Stomach (tissue), 9 donors: ENCODE data around the gene RCCD1. TPM values are rescaled to one million over a fixed set of nuclear protein-coding genes. Genes with fewer than 3 reads are reported as not detected.

Experiments
- DNase-seq, 2 donors: peaks; one replicate each; pipeline versions ENCODE4 v3.0.0 to v3.0.0-alpha.2; 2013 to 2019
- H3K27ac ChIP-seq, 5 donors: fragments of 200-600 bp in 4 of 5; sonication (generic) in 4 of 5; one replicate each; pipeline ENCODE4 v1.5.1; 2013 to 2019; ENCODE audit warnings: mild to moderate bottlenecking in 1 of 5, moderate library complexity in 1 of 5
- H3K27me3 ChIP-seq, 3 donors: fragments of 200-600 bp; sonication (generic); one replicate each; pipeline ENCODE4 v1.5.1; 2017 to 2019; ENCODE audit warnings: mixed run types in 1 of 3
- H3K36me3 ChIP-seq, 4 donors: fragments of 200-600 bp; sonication (generic); 1 replicate in 3 of 4; 2 replicates in 1 of 4; pipeline ENCODE4 v1.5.1; 2016 to 2019
- H3K4me1 ChIP-seq, 4 donors: fragments of 200-600 bp; sonication (generic); one replicate each; pipeline ENCODE4 v1.5.1; 2016 to 2019
- H3K4me3 ChIP-seq, 4 donors: fragments of 200-600 bp; sonication (generic) in 3 of 4; one replicate each; pipeline ENCODE4 v1.5.1; 2016 to 2019; ENCODE audit warnings: mild to moderate bottlenecking in 1 of 4
- H3K9me3 ChIP-seq, 4 donors: fragments of 200-600 bp; sonication (generic); one replicate each; pipeline ENCODE4 v1.5.1; 2016 to 2019
- EP300 ChIP-seq: sonication (generic); formaldehyde crosslinking; IDR thresholded peaks from one replicate; pipeline ENCODE4 v1.6.1; 2017; ENCODE audit warnings: antibody characterized with exemption
- POLR2A ChIP-seq, 4 donors: fragments of 450-650 bp; IDR thresholded peaks; one replicate each; pipeline ENCODE4 v1.6.1; 2016; ENCODE audit warnings: antibody characterized with exemption in 4 of 4, control low read depth in 2 of 4, mild to moderate bottlenecking in 1 of 4, moderate library complexity in 1 of 4
- POLR2AphosphoS5 ChIP-seq, 3 donors: sonication (generic); formaldehyde crosslinking; IDR thresholded peaks; one replicate each; pipeline ENCODE4 v1.6.1; 2016; ENCODE audit warnings: antibody characterized with exemption in 3 of 3
- WGBS, 5 donors: extraction: QIAGEN DNeasy Blood & Tissue Kit in 3 of 5; methylation state at CpG; one replicate each; pipeline versions ENCODE4 v1.1.5 to v1.1.7; 2013 to 2018; 5-methylcytosine and 5-hydroxymethylcytosine counted together
- intact Hi-C: fragments of 100-400 bp; cut with DNase I; formaldehyde crosslinking; loops from one replicate; pipeline ENCODE4 v1.15.1; 2023; ENCODE audit warnings: low total_unique reads
- polyA plus RNA-seq, 3 donors: library from polyadenylated mRNA; stranded (reverse); fragments of 200-250 nt; gene quantifications; one replicate each; pipeline ENCODE4 v1.2.3, GENCODE V29; 2013
- total RNA-seq, 5 donors: library from RNA; depleted of rRNA; stranded (reverse); fragments of >200 nt; gene quantifications; one replicate each; pipeline versions ENCODE4 v1.1.0 to v1.2.3, GENCODE V29; 2014 to 2016
- TF ChIP-seq, protein P1 (sequence below), 7 experiments: fragments of 450-650 bp in 4 of 7; fragments of 200-600 bp in 3 of 7; sonication (generic) in 3 of 7; IDR thresholded peaks; one replicate each; pipeline ENCODE4 v1.5.1; 2016 to 2019; ENCODE audit warnings: antibody characterized with exemption in 7 of 7, control low read depth in 2 of 7, mild to moderate bottlenecking in 1 of 7
- donor health status: healthy with polysubstance abuse.
- donor health status: Bipolar disorder and iron deficiency.
- donor health status: healthy.

Gene RCCD1
- total and polyA plus RNA-seq, 8 donors: 2.2 to 98.5 (median 7.7) TPM

DNA sequence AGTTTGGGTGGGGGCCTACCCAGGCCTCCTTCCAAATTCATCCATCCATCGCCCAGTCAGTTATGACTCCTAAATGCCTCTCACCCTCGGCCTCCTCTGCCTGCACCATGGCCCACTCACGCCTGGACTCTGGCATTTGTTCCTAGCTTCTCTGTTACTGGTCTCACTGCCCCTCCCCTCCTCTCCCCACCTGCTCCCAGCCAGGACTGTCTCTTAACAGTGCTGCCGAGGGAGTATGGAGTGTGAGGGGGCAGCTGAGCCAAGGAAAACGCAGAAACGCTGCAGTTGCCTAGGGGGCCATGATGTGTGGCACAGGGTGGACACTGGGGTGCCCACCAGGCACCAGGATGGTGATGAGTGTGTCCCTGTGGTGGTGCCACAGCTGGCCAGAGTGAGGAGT is 3.1 kb downstream of the RCCD1 start:
- Histone ChIP-seq H3K27me3 (no peaks in the 10 kb centered on the region), H3K36me3 (peaks cover 15 to 46% (median 42%) of the 10 kb centered on the region in 4 donors), H3K27ac (peak overlapping the region in 2 of 5 donors; percentile 79 to 97), H3K4me1 (peaks cover 14 to 53% (median 35%) of the 10 kb centered on the region in 4 donors), H3K4me3 (peak overlapping the region; percentile 60 to 76 (median 63)), H3K9me3 (no peaks in the 10 kb centered on the region)
- peak in 1 of 2 donors; percentile 28 for DNase-seq
- TF ChIP-seq, protein P1, sequence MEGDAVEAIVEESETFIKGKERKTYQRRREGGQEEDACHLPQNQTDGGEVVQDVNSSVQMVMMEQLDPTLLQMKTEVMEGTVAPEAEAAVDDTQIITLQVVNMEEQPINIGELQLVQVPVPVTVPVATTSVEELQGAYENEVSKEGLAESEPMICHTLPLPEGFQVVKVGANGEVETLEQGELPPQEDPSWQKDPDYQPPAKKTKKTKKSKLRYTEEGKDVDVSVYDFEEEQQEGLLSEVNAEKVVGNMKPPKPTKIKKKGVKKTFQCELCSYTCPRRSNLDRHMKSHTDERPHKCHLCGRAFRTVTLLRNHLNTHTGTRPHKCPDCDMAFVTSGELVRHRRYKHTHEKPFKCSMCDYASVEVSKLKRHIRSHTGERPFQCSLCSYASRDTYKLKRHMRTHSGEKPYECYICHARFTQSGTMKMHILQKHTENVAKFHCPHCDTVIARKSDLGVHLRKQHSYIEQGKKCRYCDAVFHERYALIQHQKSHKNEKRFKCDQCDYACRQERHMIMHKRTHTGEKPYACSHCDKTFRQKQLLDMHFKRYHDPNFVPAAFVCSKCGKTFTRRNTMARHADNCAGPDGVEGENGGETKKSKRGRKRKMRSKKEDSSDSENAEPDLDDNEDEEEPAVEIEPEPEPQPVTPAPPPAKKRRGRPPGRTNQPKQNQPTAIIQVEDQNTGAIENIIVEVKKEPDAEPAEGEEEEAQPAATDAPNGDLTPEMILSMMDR (IDR thresholded peaks at IDR 0.05): no peak
- TF ChIP-seq POLR2A (IDR thresholded peaks at IDR 0.05) (no peak), POLR2AphosphoS5 (IDR thresholded peaks at IDR 0.05) (no peak), EP300 (no peak)
- 66 to 87% (median 82%) methylated on average over 6 of the region's 6 CpGs for WGBS, 5 donors
- intact Hi-C loops: loop anchor here (5.0 kb wide), 1 partner anchor 90 kb away; no protein-coding TSS in a partner anchor

- no peaks in the 10 kb centered on the region for H3K9me3 ChIP-seq
- intact Hi-C loops: loop anchor here (5.0 kb wide), 1 partner anchor 88 kb away; no protein-coding TSS in a partner anchor
- peak overlapping the region in 2 of 5 donors; percentile 39 to 79 for H3K27ac ChIP-seq
- no peak overlapping the region for H3K4me3 ChIP-seq
- TF ChIP-seq POLR2A (IDR thresholded peaks at IDR 0.05) (no peak), EP300 (no peak), POLR2AphosphoS5 (IDR thresholded peaks at IDR 0.05) (no peak)
- TF ChIP-seq, protein P1 (IDR thresholded peaks at IDR 0.05): no peak
- peaks cover 14 to 53% (median 35%) of the 10 kb centered on the region in 4 donors for H3K4me1 ChIP-seq
- no peaks in the 10 kb centered on the region for H3K27me3 ChIP-seq
- H3K36me3 ChIP-seq: peaks cover 4 to 46% (median 42%) of the 10 kb centered on the region in 4 donors
- DNase-seq: no peak
- WGBS, 5 donors: 79 to 88% (median 87%) methylated on average over 8 of the region's 8 CpGs
Measured at GRCh38 chr15:90959028-90959595, 4.4 kb downstream of the RCCD1 start.

GRCh38 chr15:90959894-90960293 is 5.2 kb downstream of the RCCD1 start:
- H3K4me1 ChIP-seq: peaks cover 14 to 50% (median 31%) of the 10 kb centered on the region in 4 donors
- peaks cover 4 to 49% (median 45%) of the 10 kb centered on the region in 4 donors for H3K36me3 ChIP-seq
- WGBS, 5 donors: 75 to 86% (median 80%) methylated on average over 2 to 5 of the region's 5 CpGs
- no peak overlapping the region for H3K4me3 ChIP-seq
- DNase-seq: peak in 1 of 2 donors; percentile 71
- H3K27me3 ChIP-seq: no peaks in the 10 kb centered on the region
- H3K9me3 ChIP-seq: no peaks in the 10 kb centered on the region
- intact Hi-C loops: loop anchor here (5.0 kb wide), 1 partner anchor 87 kb away; no protein-coding TSS in a partner anchor
- TF ChIP-seq, protein P1 (IDR thresholded peaks at IDR 0.05): no peak
- TF ChIP-seq EP300: no peak
- TF ChIP-seq POLR2AphosphoS5 (IDR thresholded peaks at IDR 0.05): peak in 1 of 3 donors; percentile 55
- peak overlapping the region in 2 of 5 donors; percentile 53 to 79 for H3K27ac ChIP-seq

DNA sequence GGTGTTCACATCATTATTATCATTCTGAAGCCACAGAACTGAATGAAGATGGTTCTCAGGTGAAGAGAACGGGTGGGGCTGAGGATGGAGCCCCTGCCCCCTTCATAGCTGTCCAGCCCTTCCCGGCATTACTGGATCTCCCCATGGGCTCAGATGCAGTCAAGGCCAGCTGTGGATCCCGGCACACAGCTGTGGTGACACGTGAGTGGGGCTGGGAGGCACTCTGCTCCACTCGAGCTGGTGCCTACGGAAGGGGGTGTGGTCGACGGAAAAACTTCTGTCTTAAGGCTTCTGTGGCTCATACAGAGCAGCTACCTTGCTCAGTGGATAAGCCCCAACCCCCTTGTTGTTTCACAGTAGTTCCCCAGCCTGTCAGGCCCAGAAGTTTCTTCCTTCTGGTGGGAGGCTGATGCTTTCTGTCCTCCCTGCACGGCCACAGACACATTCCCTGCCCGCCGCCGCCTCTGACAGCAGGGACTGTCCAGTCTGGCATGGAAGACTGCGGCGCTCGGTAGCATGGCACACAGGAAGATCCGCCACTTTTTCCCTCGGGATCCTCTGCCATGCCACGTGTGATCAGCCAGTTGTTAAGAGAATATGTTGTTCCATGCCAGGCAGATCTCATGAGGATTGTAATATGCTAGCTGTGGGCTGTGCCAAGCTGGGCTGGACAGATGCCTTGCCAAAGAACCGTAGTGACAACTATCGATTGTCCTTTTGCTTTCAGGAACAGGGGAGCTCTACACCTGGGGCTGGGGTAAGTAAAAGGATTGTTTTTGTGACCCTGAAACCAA is 5.8 kb downstream of the RCCD1 start:
- Histone ChIP-seq H3K27ac (peak overlapping the region in 2 of 5 donors; percentile 53 to 79), H3K27me3 (no peaks in the 10 kb centered on the region), H3K36me3 (peaks cover 4 to 52% (median 49%) of the 10 kb centered on the region in 4 donors), H3K4me3 (no peak overlapping the region), H3K4me1 (peaks cover 10 to 45% (median 26%) of the 10 kb centered on the region in 4 donors), H3K9me3 (no peaks in the 10 kb centered on the region)
- no peak for DNase-seq
- no peak for TF ChIP-seq POLR2A (IDR thresholded peaks at IDR 0.05)
- WGBS, 5 donors: 82 to 92% (median 89%) methylated on average over 13 to 20 of the region's 20 CpGs
- intact Hi-C loops: no loop called here
